Panc1 (cell line): ENCODE measurements around the gene TMEM267. TPM values are rescaled to one million over a fixed set of nuclear protein-coding genes. Genes with fewer than 3 reads are reported as not detected.

Source experiments
- ATAC-seq: fragments of 200-7000 bp; cut with Tn5 transposase; 2 replicates; pipeline ENCODE4 v1.9.1; 2020; ENCODE audit warnings: mild to moderate bottlenecking, moderate library complexity
- BruUV-seq: library from RNA; stranded (reverse); fragments of 400-500 nt; replicated peaks from 2 replicates; lab custom pipeline; 2021; lab: Mats Ljungman, UMichigan
- CTCF ChIA-PET: fragments of 300-600 bp; sonication (Branson Sonifier 250); formaldehyde crosslinking; loops from one replicate; lab custom pipeline; 2022; ENCODE audit warnings: antibody characterized with exemption; lab: Charles Lee
- POLR2A ChIA-PET: fragments of 300-600 bp; sonication (Branson Sonifier 250); formaldehyde crosslinking; loops from one replicate; lab custom pipeline; 2022; ENCODE audit warnings: antibody characterized with exemption; lab: Charles Lee
- DNase-seq: peaks from one replicate; pipeline ENCODE4 v3.0.0-alpha.2; 2010; ENCODE audit warnings: low read depth, low spot score
- H3K27ac ChIP-seq: 2 replicates; pipeline ENCODE4 v1.5.1; 2011; ENCODE audit warnings: mild to moderate bottlenecking, low read length, inconsistent platforms
- H3K27me3 ChIP-seq: fragments of 200-500 bp; sonication (Bioruptor generic); 2 replicates; pipeline ENCODE4 v1.6.0; 2014; ENCODE audit warnings: low read length, inconsistent platforms; ENCODE audit not compliant: control insufficient read depth, insufficient read depth
- H3K36me3 ChIP-seq: fragments of 200-500 bp; sonication (Bioruptor generic); 2 replicates; pipeline ENCODE4 v1.5.1; 2014; ENCODE audit warnings: inconsistent platforms, mild to moderate bottlenecking, low read length, moderate library complexity; ENCODE audit not compliant: control insufficient read depth, insufficient read depth
- H3K4me1 ChIP-seq: 2 replicates; pipeline ENCODE4 v1.5.1; 2011; ENCODE audit warnings: inconsistent platforms, mild to moderate bottlenecking, low read length, moderate library complexity; ENCODE audit not compliant: control insufficient read depth, insufficient read depth
- H3K4me3 ChIP-seq, 2 experiments: 2 replicates each; pipeline ENCODE4 v1.5.1; 2011 to 2012; ENCODE audit warnings: low read depth in 2 of 2, low read length in 2 of 2, mild to moderate bottlenecking in 2 of 2, inconsistent platforms in 1 of 2, moderate library complexity in 1 of 2
- H3K9me3 ChIP-seq: fragments of 200-500 bp; sonication (Bioruptor generic); 2 replicates; pipeline ENCODE4 v1.5.1; 2014; ENCODE audit warnings: low read depth, mild to moderate bottlenecking, inconsistent platforms, low read length, moderate library complexity; ENCODE audit not compliant: control insufficient read depth, insufficient read depth
- CTCF ChIP-seq: fragments of 450-650 bp; IDR thresholded peaks from 2 replicates; pipeline ENCODE4 v1.5.1; 2017; ENCODE audit warnings: mild to moderate bottlenecking
- POLR2AphosphoS5 ChIP-seq: IDR thresholded peaks from 2 replicates; pipeline ENCODE4 v1.6.1; 2012; ENCODE audit warnings: mild to moderate bottlenecking, low read depth, low read length, moderate library complexity
- SIN3A ChIP-seq: IDR thresholded peaks from 2 replicates; pipeline ENCODE4 v1.6.1; 2012; ENCODE audit warnings: low read depth, mild to moderate bottlenecking, low read length, moderate library complexity, borderline replicate concordance; ENCODE audit not compliant: insufficient read depth
- TCF7L2 ChIP-seq: IDR thresholded peaks from 2 replicates; pipeline ENCODE4 v1.6.1; 2011; ENCODE audit warnings: mild to moderate bottlenecking, low read depth, low read length, inconsistent platforms
- in situ Hi-C: cut with HindIII; loops from 2 replicates; pipeline ENCODE4 v1.10.0; 2016; ENCODE audit warnings: low sequenced_read_pairs, low pct_unique_long_range_greater_than_20kb
- intact Hi-C: fragments of 100-400 bp; cut with micrococcal nuclease; formaldehyde crosslinking; loops from one replicate; pipeline ENCODE4 v1.10.0; 2022; ENCODE audit not compliant: unreplicated experiment
- total RNA-seq: library from RNA; stranded (reverse); gene quantifications from one replicate; pipeline ENCODE4 v1.2.1, GENCODE V29; 2021; ENCODE audit not compliant: unreplicated experiment
- TF ChIP-seq, protein P1 (sequence below), 2 experiments: IDR thresholded peaks; 2 replicates each; pipeline ENCODE4 v1.6.1; 2011 to 2012; ENCODE audit warnings: low read depth in 2 of 2, control low read depth in 1 of 2, low read length in 1 of 2, mild to moderate bottlenecking in 1 of 2, moderate library complexity in 1 of 2; ENCODE audit not compliant: insufficient read depth in 1 of 2

The TMEM267 gene
- total RNA-seq, 1 experiment from 2014 or later, result 22.0 TPM

DNA sequence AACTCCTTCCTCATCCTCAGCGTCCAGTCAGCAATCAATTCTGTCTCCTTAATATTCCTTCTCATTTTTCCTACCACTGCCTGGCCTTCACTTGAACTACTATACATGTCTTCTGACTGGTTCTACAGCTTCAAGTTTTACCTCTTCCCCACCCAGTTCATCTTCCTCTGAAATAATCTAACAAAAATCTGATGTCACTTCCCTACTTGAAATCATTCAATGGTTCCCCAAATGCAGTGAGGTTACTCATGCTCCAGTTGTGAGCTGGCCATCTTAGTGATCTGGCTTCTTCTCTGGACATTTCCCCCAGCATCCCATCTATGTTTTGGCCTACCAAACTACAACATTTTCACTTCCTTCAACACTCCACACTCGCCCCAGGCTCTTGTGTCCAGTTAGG is 14.9 kb upstream of the TMEM267 start:
- POLR2A ChIA-PET, result interaction anchor here (0.6 kb wide), 1 partner anchor 15 kb away, joined by 13 read pairs; the partner anchor contains the start of gene TMEM267
- H3K27ac ChIP-seq, result no peak overlapping the region

DNA sequence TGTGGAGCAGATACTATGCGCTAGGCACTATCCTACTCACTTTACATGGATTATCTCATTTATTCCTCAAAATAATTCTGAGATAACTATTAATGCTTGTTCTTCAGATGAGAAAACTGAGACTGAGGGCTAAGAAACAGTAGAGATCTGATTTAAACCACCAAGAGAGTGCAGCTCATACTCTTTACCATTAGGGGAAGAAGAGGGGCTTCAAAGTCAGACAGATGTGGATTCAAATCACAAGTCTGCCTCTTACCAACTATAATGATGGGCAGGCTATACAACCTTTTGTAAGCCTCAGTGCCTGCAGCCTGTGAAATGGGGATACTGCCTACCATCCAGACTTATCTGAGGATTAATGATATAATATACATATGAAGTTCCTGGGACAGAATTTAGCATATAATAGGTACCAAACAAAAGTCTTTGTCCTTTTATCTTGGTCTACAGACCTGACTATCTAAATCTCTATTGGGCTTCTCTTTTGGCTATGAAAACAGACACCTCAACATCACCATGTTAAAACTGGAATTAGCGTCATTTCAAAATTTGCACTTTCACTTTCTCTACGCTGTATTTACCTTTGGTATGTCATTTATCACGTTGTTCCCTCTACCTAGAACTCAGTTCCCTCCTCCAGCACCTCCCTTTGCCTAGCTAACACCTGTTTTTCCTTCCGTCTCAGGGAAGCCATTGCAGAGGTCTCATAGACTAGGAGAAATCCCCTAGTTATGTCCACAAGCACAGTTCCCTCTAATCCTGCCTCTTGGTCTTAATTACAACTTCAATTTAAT is 13.8 kb upstream of the TMEM267 start:
- Histone ChIP-seq H3K27ac (no peak overlapping the region), H3K27me3 (no peaks in the 10 kb centered on the region), H3K36me3 (no peaks in the 10 kb centered on the region; the same call in 1 of the 2 replicates), H3K4me1 (no peaks in the 10 kb centered on the region), H3K9me3 (no peaks in the 10 kb centered on the region), H3K4me3 (no peak overlapping the region)
- intact Hi-C loops (no loop called here), in situ Hi-C loops (no loop called here)
- ChIA-PET POLR2A (interaction anchor here (0.6 kb wide), 2 partner anchors 14 to 245 kb away, joined by 4 to 13 read pairs; partner anchors contain the start of gene TMEM267), CTCF (no interaction called here)
- ATAC-seq, result no peak
- no TSS peak for BruUV-seq
- TF ChIP-seq SIN3A (no peak), TCF7L2 (no peak), POLR2AphosphoS5 (no peak), CTCF (no peak)
- TF ChIP-seq, protein P1, sequence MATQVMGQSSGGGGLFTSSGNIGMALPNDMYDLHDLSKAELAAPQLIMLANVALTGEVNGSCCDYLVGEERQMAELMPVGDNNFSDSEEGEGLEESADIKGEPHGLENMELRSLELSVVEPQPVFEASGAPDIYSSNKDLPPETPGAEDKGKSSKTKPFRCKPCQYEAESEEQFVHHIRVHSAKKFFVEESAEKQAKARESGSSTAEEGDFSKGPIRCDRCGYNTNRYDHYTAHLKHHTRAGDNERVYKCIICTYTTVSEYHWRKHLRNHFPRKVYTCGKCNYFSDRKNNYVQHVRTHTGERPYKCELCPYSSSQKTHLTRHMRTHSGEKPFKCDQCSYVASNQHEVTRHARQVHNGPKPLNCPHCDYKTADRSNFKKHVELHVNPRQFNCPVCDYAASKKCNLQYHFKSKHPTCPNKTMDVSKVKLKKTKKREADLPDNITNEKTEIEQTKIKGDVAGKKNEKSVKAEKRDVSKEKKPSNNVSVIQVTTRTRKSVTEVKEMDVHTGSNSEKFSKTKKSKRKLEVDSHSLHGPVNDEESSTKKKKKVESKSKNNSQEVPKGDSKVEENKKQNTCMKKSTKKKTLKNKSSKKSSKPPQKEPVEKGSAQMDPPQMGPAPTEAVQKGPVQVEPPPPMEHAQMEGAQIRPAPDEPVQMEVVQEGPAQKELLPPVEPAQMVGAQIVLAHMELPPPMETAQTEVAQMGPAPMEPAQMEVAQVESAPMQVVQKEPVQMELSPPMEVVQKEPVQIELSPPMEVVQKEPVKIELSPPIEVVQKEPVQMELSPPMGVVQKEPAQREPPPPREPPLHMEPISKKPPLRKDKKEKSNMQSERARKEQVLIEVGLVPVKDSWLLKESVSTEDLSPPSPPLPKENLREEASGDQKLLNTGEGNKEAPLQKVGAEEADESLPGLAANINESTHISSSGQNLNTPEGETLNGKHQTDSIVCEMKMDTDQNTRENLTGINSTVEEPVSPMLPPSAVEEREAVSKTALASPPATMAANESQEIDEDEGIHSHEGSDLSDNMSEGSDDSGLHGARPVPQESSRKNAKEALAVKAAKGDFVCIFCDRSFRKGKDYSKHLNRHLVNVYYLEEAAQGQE (IDR thresholded peaks at IDR 0.05; ENCODE audit: insufficient read depth in 1 of 2, low read depth in 2 of 2, low read length in 1 of 2), result no peak
- no peak for DNase-seq

More for the DNA sequence above, 14.9 kb upstream of the TMEM267 start:
- BruUV-seq, result no TSS peak
- intact Hi-C loops, result no loop called here
- H3K4me3 ChIP-seq, result no peak overlapping the region
- CTCF ChIA-PET, result no interaction called here
- no peaks in the 10 kb centered on the region for H3K9me3 ChIP-seq
- TF ChIP-seq, protein P1 (IDR thresholded peaks at IDR 0.05; ENCODE audit: insufficient read depth in 1 of 2, low read depth in 2 of 2, low read length in 1 of 2), result no peak
- no peak for TF ChIP-seq SIN3A
- TF ChIP-seq POLR2AphosphoS5, result no peak
- no peak for TF ChIP-seq CTCF
- TF ChIP-seq TCF7L2, result no peak
- in situ Hi-C loops, result no loop called here
- no peaks in the 10 kb centered on the region for H3K4me1 ChIP-seq
- no peaks in the 10 kb centered on the region for H3K27me3 ChIP-seq
- no peak for DNase-seq
- no peaks in the 10 kb centered on the region for H3K36me3 ChIP-seq
- no peak for ATAC-seq
